H9 (cell line): ENCODE measurements around the gene PPP4R3B. TPM values are rescaled to one million over a fixed set of nuclear protein-coding genes. Genes with fewer than 3 reads are reported as not detected.
A peak's percentile ranks its signal among the peaks of the same experiment; 100 is the strongest.

Experiments used
- DNase-seq: peaks from one replicate; pipeline ENCODE4 v3.0.0-alpha.2; 2017
- H2AFZ ChIP-seq: one replicate; pipeline ENCODE4 v1.6.1; 2013; ENCODE audit warnings: mild to moderate bottlenecking, low read length, control low read depth, moderate library complexity
- H2AK5ac ChIP-seq: 2 replicates; pipeline ENCODE4 v1.6.1; 2013; ENCODE audit warnings: low read length, control low read depth, mixed read lengths; ENCODE audit not compliant: insufficient read length
- H2BK120ac ChIP-seq: one replicate; pipeline ENCODE4 v1.6.1; 2013; ENCODE audit warnings: low read depth, mild to moderate bottlenecking, low read length, control low read depth, inconsistent platforms; ENCODE audit not compliant: poor library complexity, severe bottlenecking
- H2BK12ac ChIP-seq: 2 replicates; pipeline ENCODE4 v1.6.1; 2013; ENCODE audit warnings: low read length, control low read depth, mixed read lengths, low read depth; ENCODE audit not compliant: insufficient read length
- H2BK15ac ChIP-seq: 2 replicates; pipeline ENCODE4 v1.6.1; 2013; ENCODE audit warnings: low read depth, low read length, control low read depth
- H2BK20ac ChIP-seq: one replicate; pipeline ENCODE4 v1.6.1; 2013; ENCODE audit warnings: low read depth, mild to moderate bottlenecking, low read length, control low read depth, inconsistent platforms; ENCODE audit not compliant: poor library complexity, severe bottlenecking
- H2BK5ac ChIP-seq: 2 replicates; pipeline ENCODE4 v1.6.1; 2013; ENCODE audit warnings: low read length, control low read depth, mixed read lengths; ENCODE audit not compliant: insufficient read length
- H3K14ac ChIP-seq: 2 replicates; pipeline ENCODE4 v1.6.1; 2013; ENCODE audit warnings: low read length, control low read depth; ENCODE audit not compliant: insufficient read depth
- H3K18ac ChIP-seq: 2 replicates; pipeline ENCODE4 v1.6.1; 2013; ENCODE audit warnings: low read depth, mild to moderate bottlenecking, mixed read lengths, low read length, control low read depth; ENCODE audit not compliant: insufficient read length
- H3K23ac ChIP-seq: 2 replicates; pipeline ENCODE4 v1.6.1; 2013; ENCODE audit warnings: low read length, control low read depth, mixed read lengths, low read depth; ENCODE audit not compliant: insufficient read length
- H3K23me2 ChIP-seq: 2 replicates; pipeline ENCODE4 v1.6.1; 2013; ENCODE audit warnings: low read depth, mild to moderate bottlenecking, mixed read lengths, low read length, control low read depth; ENCODE audit not compliant: insufficient read length, poor library complexity, severe bottlenecking
- H3K27ac ChIP-seq: 2 replicates; pipeline ENCODE4 v1.5.1; 2013; ENCODE audit warnings: low read length, control low read depth, mixed read lengths, low read depth; ENCODE audit not compliant: insufficient read length
- H3K27me3 ChIP-seq: 2 replicates; pipeline ENCODE4 v1.6.1; 2013; ENCODE audit warnings: low read length, control low read depth, inconsistent platforms; ENCODE audit not compliant: insufficient read depth
- H3K4ac ChIP-seq: 2 replicates; pipeline ENCODE4 v1.6.1; 2013; ENCODE audit warnings: low read depth, mild to moderate bottlenecking, control low read depth, inconsistent platforms, low read length, moderate library complexity
- H3K4me1 ChIP-seq: 2 replicates; pipeline ENCODE4 v1.6.1; 2013; ENCODE audit warnings: low read length, control low read depth, inconsistent platforms; ENCODE audit not compliant: insufficient read depth
- H3K4me2 ChIP-seq: 2 replicates; pipeline ENCODE4 v1.6.1; 2013; ENCODE audit warnings: low read length, control low read depth, mixed read lengths; ENCODE audit not compliant: insufficient read length, insufficient read depth
- H3K56ac ChIP-seq: 2 replicates; pipeline ENCODE4 v1.6.1; 2013; ENCODE audit warnings: low read depth, mild to moderate bottlenecking, mixed read lengths, low read length, control low read depth; ENCODE audit not compliant: insufficient read length
- H3K79me1 ChIP-seq: 2 replicates; pipeline ENCODE4 v1.6.1; 2013; ENCODE audit warnings: low read depth, mild to moderate bottlenecking, moderate library complexity, low read length, control low read depth, inconsistent platforms; ENCODE audit not compliant: insufficient read depth, poor library complexity, severe bottlenecking
- H3K79me2 ChIP-seq: 2 replicates; pipeline ENCODE4 v1.6.1; 2013; ENCODE audit warnings: low read length, control low read depth, inconsistent platforms; ENCODE audit not compliant: insufficient read depth
- H3K9ac ChIP-seq: 2 replicates; pipeline ENCODE4 v1.6.1; 2013; ENCODE audit warnings: low read length, control low read depth, mixed read lengths; ENCODE audit not compliant: insufficient read length; ENCODE audit errors: extremely low read depth
- H3K9me3 ChIP-seq: one replicate; pipeline ENCODE4 v1.6.1; 2013; ENCODE audit warnings: low read depth, low read length, inconsistent platforms; ENCODE audit not compliant: control insufficient read depth
- H3T11ph ChIP-seq: one replicate; pipeline ENCODE4 v1.6.1; 2013; ENCODE audit warnings: mild to moderate bottlenecking, low read length, control low read depth, inconsistent platforms
- H4K20me1 ChIP-seq: one replicate; pipeline ENCODE4 v1.6.1; 2013; ENCODE audit not compliant: control insufficient read depth, insufficient read length, insufficient read depth
- H4K5ac ChIP-seq: 2 replicates; pipeline ENCODE4 v1.6.1; 2013; ENCODE audit warnings: low read depth, mild to moderate bottlenecking, mixed read lengths, low read length, control low read depth; ENCODE audit not compliant: insufficient read length
- H4K8ac ChIP-seq: replicated peaks from 2 replicates; pipeline ENCODE4 v1.6.1; 2013; ENCODE audit warnings: low read length, control low read depth, mixed read lengths, low read depth; ENCODE audit not compliant: insufficient read length
- H4K91ac ChIP-seq: 2 replicates; pipeline ENCODE4 v1.6.1; 2013; ENCODE audit warnings: low read depth, mild to moderate bottlenecking, moderate library complexity, mixed read lengths, low read length, control low read depth; ENCODE audit not compliant: insufficient read length
- H3K27ac Mint-ChIP-seq, 3 experiments: 2 replicates in 2 of 3; 3 replicates in 1 of 3; pipeline ENCODE4 v1.8.0; 2020 to 2021; ENCODE audit warnings: mixed read lengths in 3 of 3, mild to moderate bottlenecking in 1 of 3, moderate library complexity in 1 of 3
- H3K27me3 Mint-ChIP-seq: 2 replicates; pipeline ENCODE4 v1.8.0; 2021; ENCODE audit warnings: low read depth, mild to moderate bottlenecking, moderate library complexity, mixed read lengths
- H3K36me3 Mint-ChIP-seq, 3 experiments: 2 replicates in 2 of 3; 3 replicates in 1 of 3; pipeline ENCODE4 v1.8.0; 2020 to 2021; ENCODE audit warnings: low read depth in 3 of 3, mixed read lengths in 3 of 3; ENCODE audit not compliant: insufficient read depth in 1 of 3
- H3K4me1 Mint-ChIP-seq, 2 experiments: 2 replicates each; pipeline ENCODE4 v1.8.0; 2020; ENCODE audit warnings: mixed read lengths in 2 of 2
- H3K4me3 Mint-ChIP-seq, 2 experiments: 2 replicates in 1 of 2; 3 replicates in 1 of 2; pipeline ENCODE4 v1.8.0; 2020 to 2021; ENCODE audit warnings: mild to moderate bottlenecking in 2 of 2, mixed read lengths in 2 of 2, moderate library complexity in 1 of 2
- H3K9me3 Mint-ChIP-seq, 2 experiments: 2 replicates in 1 of 2; 3 replicates in 1 of 2; pipeline ENCODE4 v1.8.0; 2020; ENCODE audit warnings: mild to moderate bottlenecking in 2 of 2, mixed read lengths in 2 of 2, moderate library complexity in 1 of 2
- WGBS: extraction: QIAGEN DNeasy Blood & Tissue Kit; methylation state at CpG from one replicate; pipeline ENCODE4 v1.1.7; 2013; ENCODE audit warnings: missing lambda C conversion rate, low lambda C conversion rate, mixed read lengths; ENCODE audit not compliant: insufficient read length; ENCODE audit errors: extremely low coverage; 5-methylcytosine and 5-hydroxymethylcytosine counted together
- total RNA-seq: library from RNA; stranded (reverse); gene quantifications from 2 replicates; pipeline ENCODE4 v1.2.1, GENCODE V29; 2021
- TF ChIP-seq, protein P1 (sequence below): fragments of 200-600 bp; sonication (generic); conservative IDR thresholded peaks from 3 replicates; pipeline ENCODE4 v1.8.0; 2021; ENCODE audit warnings: antibody characterized with exemption, mild to moderate bottlenecking

PPP4R3B gene
- total RNA-seq, 1 experiment from 2014 or later = 37.6 TPM

DNA sequence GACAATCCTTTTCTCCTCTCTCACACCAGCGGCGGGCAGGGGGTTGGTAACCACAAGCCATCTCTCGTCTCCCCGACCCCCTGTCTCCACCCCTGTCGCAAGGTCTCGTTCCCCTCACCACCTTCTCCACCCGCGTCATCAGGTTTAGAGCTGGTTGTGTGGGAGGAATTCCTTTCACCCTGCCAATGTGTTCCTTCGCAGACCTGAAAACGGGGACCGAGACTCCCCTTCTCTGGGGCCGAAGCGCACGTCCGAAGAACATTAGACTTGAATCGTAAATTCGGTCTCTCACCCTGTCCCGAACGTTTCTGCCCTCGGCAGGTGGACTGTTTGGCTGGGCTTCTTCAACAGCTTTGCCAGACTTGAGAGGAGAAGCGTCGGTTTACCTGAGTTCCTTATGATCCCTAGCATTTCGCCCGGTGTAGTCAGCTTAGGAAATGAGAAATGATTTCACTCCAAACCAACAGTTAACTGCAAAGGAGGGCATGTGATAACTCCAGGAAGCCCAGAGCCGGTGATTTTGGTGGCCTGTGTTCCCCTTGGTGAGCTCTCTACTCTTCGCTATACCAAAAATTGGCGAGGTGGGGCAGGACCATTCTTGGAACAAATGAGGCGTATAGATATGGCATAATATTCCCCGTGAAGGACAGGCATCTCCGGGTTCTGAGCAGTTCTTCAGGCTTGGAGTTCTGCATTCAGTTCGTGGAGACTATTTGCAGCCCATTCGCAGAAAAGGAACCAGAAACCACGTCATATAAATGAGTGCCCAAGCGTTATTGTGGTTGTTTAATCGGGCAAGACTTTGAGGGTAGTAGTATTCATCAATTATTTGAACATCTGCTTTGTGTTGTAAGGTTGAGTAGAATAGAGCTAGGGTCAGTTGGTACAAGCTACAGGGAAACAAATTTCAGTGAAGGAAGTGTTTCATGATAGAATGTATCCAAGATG, 97.2 kb downstream of the PPP4R3B start:
- Histone ChIP-seq H2AFZ (peak overlapping the region; percentile 40), H2BK120ac (no peak overlapping the region), H2BK12ac (no peak overlapping the region), H3K79me2 (no peaks in the 10 kb centered on the region), H2BK20ac (no peak overlapping the region), H3K4me1 (no peaks in the 10 kb centered on the region), H3K56ac (no peak overlapping the region), H3K14ac (no peak overlapping the region), H4K5ac (no peak overlapping the region), H2BK5ac (no peak overlapping the region), H3K27me3 (no peaks in the 10 kb centered on the region), H3K9ac (peak overlapping the region; percentile 61), H3T11ph (no peak overlapping the region), H3K9me3 (no peaks in the 10 kb centered on the region), H4K20me1 (no peaks in the 10 kb centered on the region), H2AK5ac (no peak overlapping the region), H4K91ac (no peak overlapping the region), H3K23ac (no peak overlapping the region), H3K4ac (no peak overlapping the region), H3K27ac (no peak overlapping the region), H3K23me2 (peaks cover 10% of the 10 kb centered on the region), H3K79me1 (no peaks in the 10 kb centered on the region), H3K18ac (peak overlapping the region; percentile 13), H2BK15ac (no peak overlapping the region), H3K4me2 (peak overlapping the region; percentile 93), H4K8ac (no peak overlapping the region)
- DNase-seq = no peak
- H3K27ac Mint-ChIP-seq = peak overlapping the region in 2 of 3 experiments; percentile 85 to 96; a peak in 3 of 7 replicates
- peak overlapping the region; percentile 94 to 97 for H3K4me3 Mint-ChIP-seq
- no peaks in the 10 kb centered on the region; the same call in 1 of the 2 replicates for H3K27me3 Mint-ChIP-seq
- H3K4me1 Mint-ChIP-seq = peaks cover 8 to 9% of the 10 kb centered on the region in 2 experiments
- no CpG with 5 or more reads among the region's 35 CpGs for WGBS
- TF ChIP-seq, protein P1, sequence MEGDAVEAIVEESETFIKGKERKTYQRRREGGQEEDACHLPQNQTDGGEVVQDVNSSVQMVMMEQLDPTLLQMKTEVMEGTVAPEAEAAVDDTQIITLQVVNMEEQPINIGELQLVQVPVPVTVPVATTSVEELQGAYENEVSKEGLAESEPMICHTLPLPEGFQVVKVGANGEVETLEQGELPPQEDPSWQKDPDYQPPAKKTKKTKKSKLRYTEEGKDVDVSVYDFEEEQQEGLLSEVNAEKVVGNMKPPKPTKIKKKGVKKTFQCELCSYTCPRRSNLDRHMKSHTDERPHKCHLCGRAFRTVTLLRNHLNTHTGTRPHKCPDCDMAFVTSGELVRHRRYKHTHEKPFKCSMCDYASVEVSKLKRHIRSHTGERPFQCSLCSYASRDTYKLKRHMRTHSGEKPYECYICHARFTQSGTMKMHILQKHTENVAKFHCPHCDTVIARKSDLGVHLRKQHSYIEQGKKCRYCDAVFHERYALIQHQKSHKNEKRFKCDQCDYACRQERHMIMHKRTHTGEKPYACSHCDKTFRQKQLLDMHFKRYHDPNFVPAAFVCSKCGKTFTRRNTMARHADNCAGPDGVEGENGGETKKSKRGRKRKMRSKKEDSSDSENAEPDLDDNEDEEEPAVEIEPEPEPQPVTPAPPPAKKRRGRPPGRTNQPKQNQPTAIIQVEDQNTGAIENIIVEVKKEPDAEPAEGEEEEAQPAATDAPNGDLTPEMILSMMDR = no peak
- H3K36me3 Mint-ChIP-seq = peaks cover 0 to 9% (median 8%) of the 10 kb centered on the region in 3 experiments; a peak in 3 of 7 replicates
- no peaks in the 10 kb centered on the region for H3K9me3 Mint-ChIP-seq
